PC-9 (cell line): ENCODE data around the gene CRYBB1. TPM values are rescaled to one million over a fixed set of nuclear protein-coding genes. Genes with fewer than 3 reads are reported as not detected.

ENCODE experiments used
- BruUV-seq: library from RNA; stranded (reverse); fragments of 400-500 nt; replicated peaks from 2 replicates; lab custom pipeline; 2021; lab: Mats Ljungman, UMichigan
- CTCF ChIA-PET: fragments of 300-600 bp; sonication (Branson Sonifier 250); formaldehyde crosslinking; loops from one replicate; lab custom pipeline; 2022; ENCODE audit warnings: antibody characterized with exemption; lab: Charles Lee
- POLR2A ChIA-PET: fragments of 300-600 bp; sonication (Branson Sonifier 250); formaldehyde crosslinking; loops from one replicate; lab custom pipeline; 2022; ENCODE audit warnings: antibody characterized with exemption; ENCODE audit not compliant: unreplicated experiment; lab: Charles Lee
- DNase-seq, 2 experiments: peaks; one replicate each; pipeline versions ENCODE4 v3.0.0 to v3.0.0-alpha.2; 2015 to 2022; ENCODE audit warnings: mixed read lengths in 1 of 2
- H2AFZ ChIP-seq: fragments of 200-600 bp; sonication (generic); 2 replicates; pipeline ENCODE4 v1.8.1; 2017; ENCODE audit warnings: antibody characterized with exemption
- H3F3A ChIP-seq: fragments of 200-600 bp; sonication (generic); 2 replicates; pipeline ENCODE4 v1.8.1; 2017; ENCODE audit warnings: antibody characterized with exemption, mild to moderate bottlenecking, low read depth; ENCODE audit not compliant: insufficient read depth
- H3K27ac ChIP-seq: fragments of 200-600 bp; sonication (generic); 2 replicates; pipeline ENCODE4 v1.6.1; 2016; ENCODE audit warnings: mixed run types
- H3K27me3 ChIP-seq: fragments of 200-600 bp; sonication (generic); 2 replicates; pipeline ENCODE4 v1.6.1; 2016; ENCODE audit warnings: low read depth, mixed run types; ENCODE audit not compliant: insufficient read depth
- H3K36me3 ChIP-seq: fragments of 200-600 bp; sonication (generic); 2 replicates; pipeline ENCODE4 v1.6.1; 2016; ENCODE audit warnings: low read depth, mixed run types
- H3K4me1 ChIP-seq: fragments of 200-600 bp; sonication (generic); replicated peaks from 2 replicates; pipeline ENCODE4 v1.6.1; 2016; ENCODE audit warnings: mixed run types; ENCODE audit not compliant: insufficient read depth
- H3K4me2 ChIP-seq: fragments of 200-600 bp; sonication (generic); 2 replicates; pipeline ENCODE4 v1.6.1; 2017; ENCODE audit warnings: mixed run types
- H3K4me3 ChIP-seq: fragments of 200-600 bp; sonication (generic); 2 replicates; pipeline ENCODE4 v1.6.1; 2016; ENCODE audit warnings: mixed run types
- H3K79me2 ChIP-seq: fragments of 200-600 bp; sonication (generic); 2 replicates; pipeline ENCODE4 v1.6.1; 2017; ENCODE audit warnings: low read depth, mixed run types
- H3K9me2 ChIP-seq: fragments of 200-600 bp; sonication (generic); 2 replicates; pipeline ENCODE4 v1.8.1; 2017; ENCODE audit warnings: mild to moderate bottlenecking; ENCODE audit not compliant: insufficient read depth
- H3K9me3 ChIP-seq: fragments of 200-600 bp; sonication (generic); 2 replicates; pipeline ENCODE4 v1.8.1; 2016; ENCODE audit warnings: low read depth; ENCODE audit not compliant: insufficient read depth
- H4K20me1 ChIP-seq: fragments of 200-600 bp; sonication (generic); 2 replicates; pipeline ENCODE4 v1.8.1; 2017; ENCODE audit not compliant: insufficient read depth
- CTCF ChIP-seq: fragments of 200-600 bp; sonication (generic); conservative IDR thresholded peaks from 2 replicates; pipeline ENCODE4 v1.6.1; 2017; ENCODE audit warnings: mixed run types, antibody characterized with exemption, mild to moderate bottlenecking, moderate library complexity
- EZH2 ChIP-seq: fragments of 200-600 bp; sonication (generic); IDR thresholded peaks from 2 replicates; pipeline ENCODE4 v1.8.0; 2017; ENCODE audit warnings: antibody characterized with exemption, low read depth
- intact Hi-C: fragments of 100-400 bp; cut with micrococcal nuclease; formaldehyde crosslinking; loops from one replicate; pipeline ENCODE4 v1.10.0; 2022; ENCODE audit not compliant: unreplicated experiment
- total RNA-seq: library from RNA; stranded (reverse); gene quantifications from 2 replicates; pipeline ENCODE4 v1.2.3, GENCODE V29; 2021

CRYBB1 gene
- total RNA-seq, 1 experiment from 2014 or later = not detected

GRCh38 chr22:26568207-26568706 is 49.6 kb downstream of the CRYBB1 start:
- ChIA-PET CTCF (no interaction called here), POLR2A (no interaction called here)
- TF ChIP-seq EZH2 (no peak), CTCF (no peak)
- DNase-seq = peak; percentile 67 to 87
- Histone ChIP-seq H3K4me2 (peak overlapping the region; percentile 68), H2AFZ (peak overlapping the region; percentile 77), H3F3A (peaks cover 10% of the 10 kb centered on the region; the same call in 1 of the 2 replicates), H3K36me3 (no peaks in the 10 kb centered on the region), H4K20me1 (no peaks in the 10 kb centered on the region), H3K9me3 (no peaks in the 10 kb centered on the region), H3K4me1 (peaks cover 12% of the 10 kb centered on the region), H3K27me3 (no peaks in the 10 kb centered on the region), H3K27ac (peak overlapping the region; percentile 71), H3K79me2 (no peaks in the 10 kb centered on the region), H3K4me3 (peak overlapping the region; percentile 37; the same call in 1 of the 2 replicates), H3K9me2 (no peaks in the 10 kb centered on the region)
- intact Hi-C loops = no loop called here
- BruUV-seq = no TSS peak

GRCh38 chr22:26567610-26568009 is 50.2 kb downstream of the CRYBB1 start:
- ChIA-PET CTCF (no interaction called here), POLR2A (no interaction called here)
- Histone ChIP-seq H3K4me2 (peak overlapping the region; percentile 68), H4K20me1 (no peaks in the 10 kb centered on the region), H3K9me3 (no peaks in the 10 kb centered on the region), H3K27ac (peak overlapping the region; percentile 71), H3K4me1 (peaks cover 12% of the 10 kb centered on the region), H3K27me3 (no peaks in the 10 kb centered on the region), H2AFZ (no peak overlapping the region; the same call in 1 of the 2 replicates), H3K4me3 (no peak overlapping the region), H3K9me2 (no peaks in the 10 kb centered on the region), H3K36me3 (no peaks in the 10 kb centered on the region), H3F3A (peaks cover 10% of the 10 kb centered on the region; the same call in 1 of the 2 replicates), H3K79me2 (no peaks in the 10 kb centered on the region)
- TF ChIP-seq CTCF (no peak), EZH2 (no peak)
- intact Hi-C loops = no loop called here
- TSS peak; percentile 72 for BruUV-seq
- DNase-seq = no peak

GRCh38 chr22:26566994-26567393 is 50.8 kb downstream of the CRYBB1 start:
- Histone ChIP-seq H3K4me2 (no peak overlapping the region), H2AFZ (no peak overlapping the region), H3K9me2 (no peaks in the 10 kb centered on the region), H3K27me3 (no peaks in the 10 kb centered on the region), H3K27ac (no peak overlapping the region), H3K4me3 (no peak overlapping the region), H3K79me2 (no peaks in the 10 kb centered on the region), H3K36me3 (no peaks in the 10 kb centered on the region), H3F3A (peaks cover 10% of the 10 kb centered on the region; the same call in 1 of the 2 replicates), H4K20me1 (no peaks in the 10 kb centered on the region), H3K4me1 (peaks cover 12% of the 10 kb centered on the region), H3K9me3 (no peaks in the 10 kb centered on the region)
- POLR2A ChIA-PET = no interaction called here
- TF ChIP-seq CTCF (no peak), EZH2 (no peak)
- intact Hi-C loops = no loop called here
- CTCF ChIA-PET = no interaction called here
- no peak for DNase-seq
- no TSS peak for BruUV-seq
